Measurements from ENCODE around the gene GALNTL6.

GALNTL6 gene

GRCh38 chr4:172127168-172127567, 314.0 kb downstream of the GALNTL6 start:
- DNase-seq: no peak

DNA sequence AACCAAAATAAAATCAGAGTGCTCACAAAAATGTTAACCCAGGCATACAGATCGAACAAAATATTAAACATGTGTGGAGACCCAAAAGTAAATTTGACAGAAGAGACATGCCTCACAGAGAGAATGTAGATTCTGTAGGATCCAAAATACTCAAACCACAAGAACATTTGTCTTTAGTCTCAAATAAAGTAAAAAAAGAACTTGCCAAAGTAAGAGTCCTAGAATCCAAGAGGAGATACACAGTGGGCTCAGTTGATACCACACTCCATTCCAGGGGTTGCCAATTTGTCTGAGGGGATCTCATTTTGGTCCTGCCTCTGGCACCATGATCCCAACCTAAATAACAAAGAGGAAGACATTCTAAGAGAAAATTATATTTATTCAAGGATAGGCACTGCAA, 316.4 kb downstream of the GALNTL6 start:
- no peak for DNase-seq

- no peak for DNase-seq
Measured at GRCh38 chr4:172134521-172134920, 321.3 kb downstream of the GALNTL6 start.

- DNase-seq: no peak
Measured at GRCh38 chr4:172141025-172141424, 327.8 kb downstream of the GALNTL6 start.

DNA sequence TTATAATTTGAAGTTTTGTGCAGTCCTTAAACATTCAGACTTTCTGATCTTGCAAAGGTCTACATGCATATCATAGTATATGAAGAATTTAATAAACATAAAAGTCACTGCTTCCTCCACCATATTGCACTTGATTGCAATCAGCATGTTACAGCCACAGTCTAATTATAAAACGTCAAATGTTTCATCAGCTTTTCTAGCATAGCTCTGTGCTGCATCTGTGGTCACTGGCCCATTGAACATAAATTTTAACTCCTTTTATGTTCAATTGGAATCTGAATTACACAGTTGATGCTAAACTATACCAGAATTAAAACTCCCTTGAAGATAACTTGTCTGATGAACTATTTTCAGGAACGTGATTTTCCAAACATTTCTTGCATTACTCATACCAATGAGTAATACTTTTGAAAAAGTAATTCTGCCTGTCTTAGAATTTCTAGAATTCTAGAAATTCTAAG, 329.1 kb downstream of the GALNTL6 start:
- DNase-seq: no peak

- DNase-seq: no peak
Measured at GRCh38 chr4:172143605-172144314, 330.6 kb downstream of the GALNTL6 start.

DNA sequence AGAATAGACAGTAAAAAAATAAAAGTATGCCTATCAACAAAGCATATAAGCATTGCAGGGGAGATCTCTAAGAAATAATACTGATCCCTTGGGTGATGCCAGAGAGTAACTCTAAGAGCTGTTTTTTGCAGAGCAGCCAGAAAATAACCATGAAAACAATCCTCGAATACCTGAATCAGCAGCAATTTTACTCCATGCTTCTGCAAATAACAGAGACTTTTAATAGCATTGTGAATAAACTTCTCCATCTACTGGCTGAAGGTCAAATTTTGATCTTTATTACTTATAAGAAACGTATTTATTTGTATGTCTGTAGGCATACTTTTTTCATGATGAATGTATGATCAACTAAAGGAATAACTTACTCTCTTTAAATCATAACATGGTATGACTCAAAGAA, 334.5 kb downstream of the GALNTL6 start:
- no peak for DNase-seq

- DNase-seq: no peak
Measured at GRCh38 chr4:172149329-172149728, 336.1 kb downstream of the GALNTL6 start.

GRCh38 chr4:172152284-172152683, 339.1 kb downstream of the GALNTL6 start:
- DNase-seq: no peak

DNA sequence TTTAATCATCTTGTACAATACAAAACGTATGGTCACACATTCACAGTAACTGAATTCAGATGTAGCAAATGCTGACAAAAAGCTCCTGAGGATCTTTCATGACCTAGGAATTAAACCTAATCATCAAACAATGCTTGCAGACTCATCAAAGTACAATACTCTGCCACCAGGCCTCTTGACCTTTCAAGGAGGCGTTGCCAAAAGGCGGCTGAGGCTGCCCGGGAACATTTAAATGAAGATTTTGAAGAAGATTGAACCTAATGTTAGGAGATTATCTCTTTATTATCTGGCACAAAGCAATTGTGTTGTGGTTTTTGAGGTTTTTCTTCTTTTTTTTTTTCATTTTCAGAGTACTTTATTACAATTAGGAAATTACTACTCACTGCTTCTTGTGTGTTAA, 340.5 kb downstream of the GALNTL6 start:
- no peak for DNase-seq

DNA sequence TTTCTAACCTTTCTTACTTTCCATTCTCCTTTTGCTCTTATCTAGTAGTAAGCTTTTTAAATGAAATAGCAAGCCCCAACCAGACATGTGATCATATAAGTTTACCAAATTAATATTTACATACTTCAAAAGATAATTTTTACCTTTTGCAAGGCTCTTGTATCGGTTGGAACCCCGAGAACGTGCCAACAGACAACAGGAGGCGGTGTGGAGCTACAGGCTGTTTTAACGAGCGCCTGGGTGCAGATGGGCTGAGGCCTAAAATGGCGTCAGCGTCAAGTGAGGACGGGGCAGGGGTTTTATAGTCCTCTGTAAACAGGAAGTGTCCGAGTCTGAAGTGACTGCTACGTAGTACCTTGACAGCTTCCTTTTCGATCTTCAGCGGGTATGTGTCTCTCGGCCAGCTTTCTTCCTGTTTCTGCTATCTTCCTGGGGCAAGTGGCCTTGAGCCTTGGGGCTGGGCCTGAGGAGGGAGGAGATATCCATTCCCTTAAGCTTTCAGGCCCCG, 342.7 kb downstream of the GALNTL6 start:
- DNase-seq: no peak

DNA sequence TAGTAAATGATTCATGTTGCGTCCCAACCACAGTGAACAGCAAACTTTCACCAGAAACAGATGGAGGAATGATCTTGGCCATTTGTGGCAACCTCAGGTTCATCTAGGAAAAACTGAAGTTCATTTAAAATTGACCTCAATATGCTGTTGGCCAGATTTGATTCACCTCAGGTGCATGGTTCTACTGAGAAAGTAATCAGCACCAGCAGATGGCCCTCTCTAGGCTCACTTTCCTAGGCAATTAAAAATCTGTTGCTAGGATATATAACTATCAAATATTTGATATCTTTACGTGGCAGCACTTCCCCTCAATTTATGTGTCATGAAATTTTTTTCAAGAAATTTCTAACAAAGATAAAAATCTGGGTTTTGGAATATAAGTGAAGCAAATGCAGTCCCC, 344.7 kb downstream of the GALNTL6 start:
- no peak for DNase-seq

DNA sequence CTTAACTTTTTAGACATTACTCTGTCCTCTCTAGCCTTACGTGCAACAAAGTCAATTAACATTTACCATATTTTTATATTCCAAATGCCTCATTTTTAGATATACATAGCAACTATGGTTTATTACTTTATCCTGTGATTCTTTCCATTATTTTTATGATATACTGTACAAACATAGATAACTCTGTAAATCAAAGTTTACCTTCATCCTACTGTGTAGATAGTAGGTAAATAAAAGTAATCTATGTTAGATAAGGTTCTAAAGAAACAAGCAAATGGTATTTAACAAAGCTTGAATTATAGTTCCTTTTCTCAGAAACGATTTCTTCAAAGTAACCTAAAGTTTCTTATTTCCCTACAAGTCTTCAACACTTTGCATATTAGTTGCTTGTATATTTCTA, 350.0 kb downstream of the GALNTL6 start:
- DNase-seq: no peak

- no peak for DNase-seq
Measured at GRCh38 chr4:172168888-172169287, 355.7 kb downstream of the GALNTL6 start.

DNA sequence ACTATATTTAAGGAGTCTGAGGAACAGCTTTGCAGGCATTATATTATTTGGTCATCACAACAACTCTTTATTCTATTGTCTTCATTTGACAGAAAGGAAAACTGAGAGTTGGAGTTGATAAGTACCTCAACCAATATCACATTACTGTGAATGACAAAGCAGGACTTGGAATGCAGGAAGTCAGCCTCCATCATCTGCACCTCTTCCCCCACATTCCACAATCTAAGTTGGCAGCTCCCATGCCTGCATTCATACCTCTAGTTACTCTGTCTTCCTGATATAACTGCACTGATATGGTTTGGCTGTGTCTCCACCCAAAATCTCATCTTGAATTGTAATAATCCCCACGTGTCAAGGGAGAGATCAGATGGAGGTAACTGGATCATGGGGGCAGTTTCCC, 356.7 kb downstream of the GALNTL6 start:
- no peak for DNase-seq

- no peak for DNase-seq
Measured at GRCh38 chr4:172173206-172173605, 360.0 kb downstream of the GALNTL6 start.

DNA sequence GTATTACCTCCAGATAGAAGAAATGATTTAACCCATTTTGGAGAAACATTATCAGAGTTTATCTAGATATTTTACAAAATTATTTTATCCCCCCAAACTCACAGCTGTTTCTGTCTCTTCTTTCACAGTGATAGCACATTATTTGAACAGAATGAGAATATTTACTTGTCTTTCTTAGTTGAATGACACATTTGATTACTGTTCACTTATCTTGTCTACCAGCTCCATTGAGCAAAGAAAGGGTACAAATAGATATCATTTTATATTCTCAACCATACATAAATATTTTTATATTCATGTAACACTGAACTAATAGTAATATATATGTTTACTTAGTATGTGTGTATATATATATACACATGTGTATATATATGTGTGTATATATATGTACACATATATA, 364.2 kb downstream of the GALNTL6 start:
- no peak for DNase-seq

DNA sequence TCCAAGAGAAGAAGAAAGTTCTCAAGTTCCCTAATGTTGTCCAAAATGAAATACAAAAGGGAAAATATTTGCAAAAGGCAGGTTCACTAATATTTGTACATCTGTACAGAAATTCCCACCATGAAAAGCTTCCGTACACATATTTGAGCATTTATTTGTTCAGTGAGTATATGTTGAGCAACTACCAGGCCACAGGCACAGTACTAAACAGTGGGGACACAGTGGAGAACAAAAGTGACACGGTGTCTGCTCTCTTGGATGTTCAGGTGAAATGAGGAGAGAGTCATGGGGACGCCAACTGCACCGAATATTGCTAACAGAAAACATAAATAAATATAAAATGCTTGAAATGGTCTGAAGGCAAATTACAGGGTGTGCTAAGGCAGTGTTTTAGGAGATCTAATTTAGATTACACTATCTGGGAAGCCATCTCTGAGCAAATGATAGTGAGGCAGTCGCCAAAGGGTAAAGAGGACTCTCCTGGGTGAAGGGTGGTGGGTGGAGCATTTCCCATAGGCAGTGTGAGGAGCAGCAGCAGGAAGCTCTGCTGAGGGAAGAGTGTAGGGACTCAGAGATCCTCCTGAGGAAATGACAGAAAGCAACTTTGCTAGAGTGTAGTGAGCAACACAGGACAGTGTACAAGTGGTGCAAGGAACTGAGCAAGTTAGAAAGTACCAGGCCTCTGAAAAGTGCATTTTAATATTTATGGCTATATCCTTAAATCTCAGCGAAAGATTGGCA, 375.2 kb downstream of the GALNTL6 start:
- DNase-seq: no peak

DNA sequence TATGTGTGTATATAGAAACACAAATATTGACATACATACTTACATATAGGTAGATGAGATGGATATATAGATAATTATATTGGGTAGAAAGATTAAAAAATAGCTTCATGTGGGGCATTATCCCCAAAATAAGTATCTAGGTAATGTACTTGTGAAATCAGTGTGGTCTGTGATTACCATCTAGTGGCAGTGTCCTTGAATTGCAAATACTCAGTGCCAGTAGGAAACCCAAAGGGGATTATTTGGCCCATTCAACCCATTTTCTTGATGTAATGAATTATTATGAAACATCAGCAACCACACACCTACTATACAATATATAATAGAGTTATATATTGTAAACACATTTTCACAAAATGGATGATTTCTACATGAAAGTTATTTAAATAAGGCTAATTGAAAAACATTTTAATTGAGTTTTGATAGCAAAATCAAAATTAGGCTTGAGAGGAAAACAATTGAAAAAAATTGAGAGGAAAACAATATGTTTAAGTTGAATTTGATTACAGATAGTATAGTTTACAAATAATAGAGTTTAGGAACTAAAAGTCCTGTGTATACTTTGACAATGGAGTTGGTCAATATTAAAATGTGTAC, 389.4 kb downstream of the GALNTL6 start:
- no peak for DNase-seq

DNA sequence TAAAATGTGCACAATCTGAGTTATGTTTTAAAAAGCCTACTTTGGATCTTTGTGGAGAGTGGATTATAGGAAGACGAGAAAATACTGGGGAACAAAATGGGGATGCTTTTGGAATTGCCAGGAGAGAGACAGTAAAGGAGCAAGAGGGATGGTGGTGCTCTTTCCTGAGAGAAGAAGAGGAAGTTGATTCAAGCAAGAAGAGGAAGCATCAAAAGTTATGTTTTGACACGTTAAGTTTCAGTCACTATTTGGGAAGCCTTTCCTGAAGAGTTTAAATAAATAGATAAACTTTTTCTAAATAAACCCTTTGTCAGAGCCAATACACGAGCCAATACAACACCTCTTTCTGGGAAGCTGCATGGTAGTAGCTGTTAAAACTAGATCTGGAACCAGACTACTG, 394.1 kb downstream of the GALNTL6 start:
- DNase-seq: no peak

DNA sequence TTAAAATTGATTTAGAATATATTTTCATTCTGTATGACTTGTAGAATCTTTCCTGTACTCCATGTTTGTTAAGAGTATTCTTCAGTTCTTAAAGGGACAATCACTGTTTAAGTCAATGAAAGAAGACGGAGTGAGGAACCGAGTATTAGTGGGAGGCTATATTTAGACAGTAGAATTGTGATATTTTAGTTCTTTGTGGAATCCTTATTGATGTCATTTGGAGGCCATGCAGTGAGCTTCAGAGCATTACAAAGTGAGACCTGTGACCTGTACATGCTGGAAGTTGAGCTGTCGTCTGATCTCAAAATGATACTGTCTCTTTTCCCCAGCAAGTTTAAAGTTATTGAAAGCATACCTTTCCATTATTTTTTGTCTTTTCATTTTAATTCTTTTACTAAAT, 394.7 kb downstream of the GALNTL6 start:
- DNase-seq: no peak

DNA sequence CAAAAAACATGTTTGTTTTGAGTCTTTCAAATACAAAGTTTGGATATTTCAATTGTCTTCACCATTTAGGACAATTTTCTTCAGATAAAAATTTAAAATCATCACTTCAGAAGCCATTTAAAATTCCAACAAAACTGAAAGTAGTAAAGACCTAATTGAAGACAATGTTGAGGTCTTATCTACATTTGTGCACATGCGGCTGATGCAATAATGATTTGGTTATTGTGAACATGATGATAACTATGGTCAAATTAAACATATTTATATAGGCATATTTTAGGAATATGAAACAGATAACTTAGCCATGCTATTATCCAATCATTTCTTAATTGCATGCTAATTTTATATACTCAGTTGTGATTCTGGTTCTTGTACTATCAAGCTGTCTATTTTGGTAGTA, 407.5 kb downstream of the GALNTL6 start:
- DNase-seq: no peak

GRCh38 chr4:172225457-172225856, 412.3 kb downstream of the GALNTL6 start:
- DNase-seq: no peak

DNA sequence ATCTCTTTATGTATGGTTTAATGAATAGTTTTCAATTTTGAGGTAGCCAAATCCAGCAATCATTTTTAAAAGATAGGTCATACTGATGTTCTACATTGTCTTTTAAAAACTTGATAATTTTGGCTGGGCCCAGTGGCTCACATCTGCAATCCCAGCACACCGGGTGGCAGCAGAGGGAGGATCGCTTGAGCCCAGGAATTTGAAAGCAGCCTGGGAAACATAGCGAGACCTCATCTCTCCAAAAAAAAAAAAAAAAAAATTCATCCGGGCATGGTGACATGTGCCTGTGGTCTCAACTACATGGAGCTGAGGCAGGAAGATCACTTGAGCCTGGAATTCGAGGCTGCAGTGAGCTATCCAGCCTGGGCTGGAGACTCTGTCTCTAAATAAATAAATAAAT, 419.8 kb downstream of the GALNTL6 start:
- no peak for DNase-seq
